A549 treated with AZD2906 at 1 μM for 4 hours (cell line): ENCODE measurements around the gene FMO1. TPM values are rescaled to one million over a fixed set of nuclear protein-coding genes. Genes with fewer than 3 reads are reported as not detected.

ENCODE experiments used
- total RNA-seq: library from RNA; stranded (reverse); fragments of 200-300 nt; extraction: Qiagen RNA extraction; gene quantifications from 5 replicates; pipeline ENCODE4 v1.2.3, GENCODE V29; 2022

FMO1 gene, protein sequence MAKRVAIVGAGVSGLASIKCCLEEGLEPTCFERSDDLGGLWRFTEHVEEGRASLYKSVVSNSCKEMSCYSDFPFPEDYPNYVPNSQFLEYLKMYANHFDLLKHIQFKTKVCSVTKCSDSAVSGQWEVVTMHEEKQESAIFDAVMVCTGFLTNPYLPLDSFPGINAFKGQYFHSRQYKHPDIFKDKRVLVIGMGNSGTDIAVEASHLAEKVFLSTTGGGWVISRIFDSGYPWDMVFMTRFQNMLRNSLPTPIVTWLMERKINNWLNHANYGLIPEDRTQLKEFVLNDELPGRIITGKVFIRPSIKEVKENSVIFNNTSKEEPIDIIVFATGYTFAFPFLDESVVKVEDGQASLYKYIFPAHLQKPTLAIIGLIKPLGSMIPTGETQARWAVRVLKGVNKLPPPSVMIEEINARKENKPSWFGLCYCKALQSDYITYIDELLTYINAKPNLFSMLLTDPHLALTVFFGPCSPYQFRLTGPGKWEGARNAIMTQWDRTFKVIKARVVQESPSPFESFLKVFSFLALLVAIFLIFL
- not detected in 5 replicates for total RNA-seq

DNA sequence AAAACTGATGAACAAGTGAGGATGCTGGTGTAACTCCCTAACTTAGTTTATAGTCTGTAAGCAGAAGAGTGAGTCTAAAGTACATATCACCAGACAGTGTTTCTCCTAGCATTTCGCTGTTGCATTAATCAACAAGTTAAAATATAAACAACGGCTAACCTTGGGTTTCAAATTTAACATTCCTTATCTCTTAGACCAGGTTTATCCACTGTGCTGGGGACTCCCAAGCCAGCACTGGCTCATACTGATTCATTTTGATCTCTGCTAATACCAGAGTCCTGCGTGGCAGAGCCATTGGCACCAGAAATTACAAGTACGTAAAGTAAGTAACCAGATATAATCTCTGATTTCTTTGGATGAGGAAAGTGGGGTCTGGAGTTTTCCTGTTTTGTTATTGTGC, at the start of gene FMO1:
Gene FMO1, plus strand, starts transcription at position 193 of the 400 bp plus-strand sequence. CDS start 9,594 bp downstream, outside the sequence.

GRCh38 chr1:171313835-171314320, 65.6 kb downstream of the FMO1 start, which contains the start of gene FMO4:
FMO4 (plus strand) TSS chr1:171314183; CDS start chr1:171319826, 5,643 bp downstream.

Other genes with a start within 250 kb of the FMO1 start
- gene FMO3, start 157.6 kb upstream of the FMO1 start, total RNA-seq, result not detected in 5 replicates
- gene FMO2, start 63.2 kb upstream of the FMO1 start, total RNA-seq, result not detected in 5 replicates
- 0.24 to 0.50 TPM (median 0.42 TPM) in 5 replicates for gene FMO4, start 65.7 kb downstream of the FMO1 start, total RNA-seq
- 54.6 to 77.6 TPM (median 65.4 TPM) in 5 replicates for gene PRRC2C, start 237.0 kb downstream of the FMO1 start, total RNA-seq